GM18507 (cell line): ENCODE results near the gene FCN1.

ENCODE experiments used
- DNase-seq: peaks from one replicate; pipeline ENCODE4 v3.0.0; 2011; ENCODE audit warnings: low read depth; ENCODE audit not compliant: insufficient read length; ENCODE audit errors: extremely low spot score
- FAIRE-seq: peaks from 2 replicates; lab custom pipeline; 2011; peaks lifted over from hg19 to GRCh38; lab: Jason Lieb, UNC

FCN1 gene

DNA sequence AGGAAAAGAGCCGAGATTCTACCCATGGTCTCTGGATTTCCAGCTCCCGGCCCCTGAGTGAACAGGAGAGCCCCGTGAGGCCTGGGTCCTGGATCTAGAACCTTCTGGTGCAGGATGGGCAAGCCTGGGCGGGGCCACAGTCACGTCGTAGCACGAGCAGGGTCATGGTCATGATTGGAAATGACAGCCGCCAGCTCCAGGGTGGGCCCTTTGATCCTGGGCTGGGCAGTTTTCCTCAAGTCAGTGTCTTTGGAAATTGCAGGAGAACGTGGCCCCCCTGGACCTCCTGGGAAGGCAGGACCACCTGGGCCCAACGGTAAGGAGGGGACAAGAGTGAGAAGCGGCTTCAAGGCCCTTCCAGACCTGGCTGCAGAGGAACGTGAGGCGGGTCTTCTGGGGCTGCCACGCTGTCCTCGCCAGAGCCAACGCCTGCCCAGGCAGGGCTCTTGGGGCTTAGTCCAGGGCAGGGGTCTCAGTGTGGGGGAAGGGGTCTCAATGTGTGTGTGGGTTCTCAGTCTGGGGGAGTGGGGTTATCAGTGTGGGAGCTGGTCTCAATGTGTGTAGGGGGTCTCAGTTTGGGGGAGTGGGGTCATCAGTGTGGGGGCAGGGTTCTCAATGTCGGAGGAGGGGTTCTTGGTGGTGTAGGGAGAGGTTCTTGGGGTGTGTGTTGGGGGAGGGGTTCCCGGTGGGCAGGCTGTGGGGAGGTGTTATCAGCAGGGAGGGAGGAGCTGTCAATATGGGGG lies 34.5 kb downstream of the FCN1 start:
- FAIRE-seq (no peak), DNase-seq (no peak)

- DNase-seq (no peak), FAIRE-seq (no peak)
These were observed 35.4 kb downstream of the FCN1 start for GRCh38 chr9:134882204-134882785.

- FAIRE-seq (no peak), DNase-seq (no peak)
These were observed 36.4 kb downstream of the FCN1 start for GRCh38 chr9:134881313-134881670.

- no peak for FAIRE-seq
These were observed 37.0 kb downstream of the FCN1 start, which contains the start of gene FCN2 for GRCh38 chr9:134880484-134881312. FCN2 (plus strand) TSS chr9:134880810; CDS start chr9:134880822, 12 bp downstream.

GRCh38 chr9:134879664-134880483 lies 37.8 kb downstream of the FCN1 start:
- FAIRE-seq (no peak), DNase-seq (no peak)

More at GRCh38 chr9:134880484-134881312, 37.0 kb downstream of the FCN1 start, which contains the start of gene FCN2:
- DNase-seq = no peak

DNA sequence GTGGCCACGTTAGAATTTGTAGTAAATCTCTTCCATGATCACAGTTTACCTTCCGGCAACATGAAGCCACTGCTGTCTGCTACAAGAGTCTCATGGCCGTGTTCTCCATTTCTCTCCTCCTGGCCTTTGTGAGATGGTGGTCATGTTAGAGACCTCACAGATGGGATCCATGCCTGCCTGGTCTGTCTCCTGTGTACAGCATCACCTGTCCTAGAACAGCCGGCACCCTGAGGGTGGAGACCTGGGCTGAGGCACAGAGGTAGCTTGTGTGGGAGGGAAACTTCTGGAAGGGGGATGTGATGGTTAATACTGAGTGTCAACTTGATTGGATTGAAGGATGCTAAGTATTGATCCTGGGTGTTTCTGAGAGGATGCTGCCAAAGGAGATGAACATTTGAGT lies 40.2 kb downstream of the FCN1 start:
- no peak for FAIRE-seq
- no peak for DNase-seq

DNA sequence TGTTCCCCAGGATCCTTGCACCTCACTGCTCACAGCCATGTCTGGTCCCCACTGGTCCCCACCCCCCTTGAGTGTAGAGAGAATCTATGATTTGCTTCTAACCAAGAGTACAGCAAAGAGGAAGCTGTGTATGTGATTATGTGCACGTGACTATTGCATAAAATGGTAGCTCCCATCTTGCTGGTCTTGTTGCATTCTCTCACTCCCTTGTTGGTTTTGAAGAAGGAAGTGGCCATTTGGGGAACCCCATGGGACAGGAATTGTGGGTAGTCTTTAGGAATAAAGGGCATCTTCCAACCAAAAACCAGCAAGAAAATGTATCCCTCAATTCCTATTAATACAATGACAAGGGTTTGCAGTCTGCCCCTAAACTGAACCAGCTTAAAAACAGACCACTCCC lies 42.3 kb downstream of the FCN1 start:
- no peak for DNase-seq

DNA sequence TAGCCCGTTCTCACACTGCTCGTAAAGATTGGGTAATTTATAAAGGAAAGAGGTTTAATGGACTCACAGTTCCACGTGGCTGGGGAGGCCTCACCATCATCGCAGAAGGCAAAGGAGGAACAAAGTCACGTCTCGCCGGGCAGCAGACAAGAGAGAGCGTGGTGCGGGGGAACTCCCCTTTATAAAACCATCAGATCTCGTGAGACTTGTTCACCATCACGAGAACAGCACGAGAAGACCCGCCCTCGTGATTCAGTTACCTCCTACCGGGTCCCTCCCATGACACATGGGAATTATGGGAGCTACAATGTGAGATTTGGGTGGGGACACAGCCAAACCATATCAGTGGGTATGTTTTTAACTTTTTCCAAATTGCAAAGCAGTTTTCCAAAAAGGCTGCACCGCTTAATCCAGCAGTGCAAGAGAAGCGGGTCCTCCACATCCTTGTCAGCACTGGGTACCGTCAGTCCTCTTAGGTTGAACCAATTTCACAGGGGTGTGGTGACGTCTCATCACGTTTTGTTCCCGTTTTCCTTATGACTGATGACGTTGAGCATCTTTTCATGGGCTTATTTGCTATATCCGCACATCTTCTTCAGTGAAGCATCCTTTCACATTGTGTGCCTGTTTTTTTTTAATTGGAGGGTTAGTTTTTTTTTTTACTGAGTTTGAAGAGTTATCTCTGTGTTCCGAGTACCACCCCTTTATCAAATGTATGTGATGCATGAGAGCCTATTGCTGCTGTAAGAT lies 45.1 kb downstream of the FCN1 start:
- FAIRE-seq = no peak

More for the DNA sequence above, 42.3 kb downstream of the FCN1 start:
- no peak for FAIRE-seq

DNA sequence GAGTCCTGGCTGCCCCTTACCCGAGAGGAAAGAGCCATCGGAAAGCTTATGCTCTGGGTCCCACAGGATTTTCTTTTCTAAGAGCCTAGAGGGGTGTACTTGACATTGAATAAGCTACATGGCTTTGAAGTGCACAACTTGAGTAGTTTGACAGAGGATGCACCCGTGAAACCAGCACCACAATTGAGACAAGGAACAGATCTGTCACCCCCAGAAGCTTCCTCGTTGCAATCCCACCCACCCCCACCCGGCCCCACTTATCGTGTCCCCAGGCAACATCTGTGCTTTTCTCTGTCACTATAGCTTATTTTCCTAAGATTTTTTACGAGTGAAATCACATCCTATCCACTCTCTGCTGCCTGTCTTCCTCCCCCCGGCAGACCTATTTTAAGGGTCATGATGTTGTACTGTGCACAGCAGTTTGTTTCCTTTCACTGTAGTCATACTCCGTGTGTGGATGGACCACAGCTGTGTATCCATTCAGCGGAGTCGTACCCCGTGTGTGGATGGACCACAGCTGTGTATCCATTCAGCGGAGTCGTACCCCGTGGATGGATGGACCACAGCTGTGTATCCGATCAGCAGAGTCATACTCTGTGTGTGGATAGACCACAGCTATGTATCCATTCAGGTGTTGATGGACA lies 45.9 kb downstream of the FCN1 start:
- DNase-seq (no peak), FAIRE-seq (no peak)

More for the DNA sequence above, 45.1 kb downstream of the FCN1 start:
- DNase-seq = no peak

DNA sequence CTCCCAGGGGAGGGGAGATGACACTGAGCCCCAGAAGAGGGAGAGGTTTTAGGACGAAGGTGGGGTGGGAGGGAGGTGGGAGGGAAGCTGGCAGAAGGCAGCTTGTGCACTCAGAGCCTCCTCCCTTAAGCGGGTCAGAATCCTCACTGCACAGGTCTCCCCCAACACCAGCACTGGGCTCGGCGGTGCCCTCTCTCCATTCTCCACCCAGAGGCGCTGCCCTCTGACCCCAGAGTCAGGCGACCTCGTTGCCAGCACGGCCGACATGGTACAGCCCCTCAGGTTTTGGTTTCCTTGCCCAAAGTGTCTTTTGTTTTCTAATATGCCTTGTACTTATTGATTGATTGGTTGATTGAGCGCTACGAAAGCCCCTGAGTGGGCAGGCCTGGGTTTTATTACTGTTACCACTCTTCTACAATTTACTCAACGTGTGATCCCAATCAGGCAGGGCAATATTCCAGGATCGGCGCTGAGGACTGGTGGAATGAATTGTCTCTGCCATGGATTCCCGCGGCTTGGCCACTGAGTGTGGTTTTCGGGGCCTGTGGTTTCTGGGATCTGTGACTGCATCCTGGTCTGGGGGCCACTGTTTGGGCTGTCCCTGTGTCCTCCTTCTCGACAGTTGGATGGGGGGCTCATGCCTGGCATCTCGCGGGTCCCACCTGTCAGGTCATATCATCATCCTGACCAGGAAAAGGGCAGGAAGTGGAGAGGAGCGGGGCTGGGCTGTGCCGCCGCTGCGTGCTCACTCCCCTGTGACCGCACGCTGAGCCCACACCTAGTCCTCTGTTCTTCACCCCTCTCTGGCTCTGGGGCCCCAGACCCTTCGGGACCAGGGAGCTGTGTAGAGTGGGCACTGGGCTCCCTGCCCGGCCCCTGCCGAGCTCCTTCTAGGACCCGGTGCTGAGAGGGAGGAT lies 46.7 kb downstream of the FCN1 start:
- no peak for DNase-seq
- FAIRE-seq = no peak

DNA sequence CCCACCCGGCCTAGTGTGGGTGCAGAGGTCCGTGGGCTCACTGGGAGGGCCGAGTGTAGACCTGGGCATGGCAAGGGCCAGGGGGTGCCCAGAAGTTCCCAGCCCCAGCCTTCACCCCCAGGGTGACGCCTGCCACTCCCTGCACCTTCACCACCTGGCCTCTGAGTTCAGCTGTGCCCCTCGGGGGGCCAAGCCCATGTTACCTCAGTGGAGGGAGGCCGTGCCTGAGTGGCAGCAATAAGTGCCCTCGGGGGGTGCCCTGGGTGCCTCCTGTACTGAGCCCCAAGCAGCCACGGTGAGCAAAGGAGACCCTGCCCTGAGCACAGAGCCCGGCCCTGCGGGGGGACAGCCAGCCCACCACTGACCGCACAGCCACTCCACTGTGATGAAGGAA lies 47.4 kb downstream of the FCN1 start:
- DNase-seq = no peak
- no peak for FAIRE-seq

DNA sequence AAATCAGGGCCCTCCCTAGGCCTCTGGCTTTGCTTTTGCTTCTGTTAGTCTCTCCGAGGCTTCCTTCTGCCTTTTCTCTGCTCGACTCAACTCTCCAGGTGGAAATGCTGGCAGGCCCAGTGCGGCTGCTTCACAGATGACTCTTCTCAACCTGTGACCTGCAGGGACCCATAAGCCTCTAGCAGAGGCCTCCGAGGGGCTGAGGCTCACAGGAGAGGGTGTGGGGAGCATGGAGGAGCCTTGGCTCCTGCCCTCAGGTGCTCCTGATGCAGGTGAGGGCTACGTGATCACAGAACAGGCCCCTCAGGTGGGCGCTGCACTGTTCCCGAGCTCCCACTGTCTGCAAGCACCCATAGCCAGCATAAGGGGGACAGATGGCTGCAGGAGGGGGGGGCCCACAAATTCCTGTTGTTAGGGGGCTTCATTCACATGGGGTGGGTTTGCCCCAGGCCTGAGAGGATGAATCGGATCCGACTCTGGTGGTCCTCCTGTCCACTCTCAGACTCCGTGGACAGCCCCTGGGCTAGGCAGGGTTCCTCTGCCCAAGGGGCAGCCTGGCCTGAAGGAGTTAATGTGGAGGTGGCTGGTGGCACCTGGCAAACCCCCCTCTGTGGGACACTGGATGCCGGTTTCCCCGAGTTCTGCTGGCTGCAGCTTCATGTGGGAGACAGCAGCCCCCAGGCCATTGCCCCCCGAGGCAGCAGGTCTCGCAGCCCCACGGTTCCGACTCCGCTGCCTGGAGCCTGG lies 48.0 kb downstream of the FCN1 start:
- FAIRE-seq (no peak), DNase-seq (no peak)

- DNase-seq (no peak), FAIRE-seq (no peak)
These were observed 48.8 kb downstream of the FCN1 start for GRCh38 chr9:134868751-134869553.

GRCh38 chr9:134867917-134868750 lies 49.6 kb downstream of the FCN1 start:
- FAIRE-seq (no peak), DNase-seq (no peak)

DNA sequence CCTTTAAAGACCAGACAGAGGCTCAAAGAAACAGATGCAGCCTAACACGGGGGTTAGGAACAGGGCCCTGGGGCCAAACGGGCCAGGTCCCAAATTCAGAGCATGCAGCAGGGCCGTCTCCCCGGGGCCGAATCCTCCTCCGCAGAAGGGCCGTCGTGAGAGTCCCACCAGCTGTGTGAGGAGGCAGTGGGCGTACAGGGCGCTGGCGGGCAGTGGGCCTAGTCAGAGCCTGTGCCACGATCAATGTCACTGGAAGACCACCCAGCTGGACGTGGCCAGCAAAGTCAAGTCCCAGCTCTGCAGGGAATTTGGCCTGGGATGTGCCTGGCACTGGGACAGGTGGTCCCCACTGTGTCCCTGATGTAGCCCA lies 52.9 kb downstream of the FCN1 start:
- DNase-seq = no peak
- FAIRE-seq = no peak
